A673 (cell line): ENCODE results near the gene DET1. TPM values are rescaled to one million over a fixed set of nuclear protein-coding genes. Genes with fewer than 3 reads are reported as not detected.

ENCODE experiments used
- BruUV-seq: library from RNA; stranded (reverse); fragments of 400-500 nt; replicated peaks from 2 replicates; lab custom pipeline; 2021; lab: Mats Ljungman, UMichigan
- CTCF ChIA-PET: fragments of 300-600 bp; sonication (Branson Sonifier 250); formaldehyde crosslinking; loops from one replicate; lab custom pipeline; 2022; ENCODE audit warnings: antibody characterized with exemption; lab: Charles Lee
- POLR2A ChIA-PET: fragments of 300-600 bp; sonication (Branson Sonifier 250); formaldehyde crosslinking; loops from one replicate; lab custom pipeline; 2022; ENCODE audit warnings: antibody characterized with exemption; ENCODE audit not compliant: low non-redundant PET; lab: Charles Lee
- DNase-seq: peaks from one replicate; pipeline ENCODE4 v3.0.0-alpha.2; 2015; ENCODE audit warnings: low spot score
- H3K27ac ChIP-seq: fragments of 200-600 bp; sonication (generic); 2 replicates; pipeline ENCODE4 v1.5.1; 2016; ENCODE audit warnings: mixed run types, low read depth, mild to moderate bottlenecking, mixed read lengths, antibody characterized with exemption, low read length; ENCODE audit not compliant: poor library complexity, severe bottlenecking
- H3K27me3 ChIP-seq: fragments of 200-600 bp; sonication (generic); replicated peaks from 2 replicates; pipeline ENCODE4 v1.6.1; 2017; ENCODE audit warnings: mixed run types, low read depth, mild to moderate bottlenecking, mixed read lengths, antibody characterized with exemption, low read length; ENCODE audit not compliant: insufficient read depth, poor library complexity
- H3K36me3 ChIP-seq: fragments of 200-600 bp; sonication (generic); 2 replicates; pipeline ENCODE4 v1.6.1; 2016; ENCODE audit warnings: mixed run types, mild to moderate bottlenecking, mixed read lengths, antibody characterized with exemption, low read length; ENCODE audit not compliant: insufficient read depth, poor library complexity, severe bottlenecking
- H3K4me1 ChIP-seq: fragments of 200-600 bp; sonication (generic); 2 replicates; pipeline ENCODE4 v1.6.1; 2017; ENCODE audit warnings: mixed run types, mild to moderate bottlenecking, mixed read lengths, antibody characterized with exemption, low read length; ENCODE audit not compliant: insufficient read depth, poor library complexity, severe bottlenecking
- H3K4me3 ChIP-seq: fragments of 200-600 bp; sonication (generic); 2 replicates; pipeline ENCODE4 v1.5.1; 2016; ENCODE audit warnings: low read depth, mixed run types, mild to moderate bottlenecking, mixed read lengths, low read length; ENCODE audit not compliant: poor library complexity, severe bottlenecking
- H3K9me3 ChIP-seq: fragments of 200-600 bp; sonication (generic); 2 replicates; pipeline ENCODE4 v1.6.1; 2016; ENCODE audit warnings: mixed run types, low read depth, mild to moderate bottlenecking, mixed read lengths, antibody characterized with exemption, low read length; ENCODE audit not compliant: poor library complexity, severe bottlenecking
- EZH2 ChIP-seq: fragments of 200-600 bp; sonication (generic); IDR thresholded peaks from 2 replicates; pipeline ENCODE4 v1.6.1; 2017; ENCODE audit warnings: borderline replicate concordance, low read depth, mild to moderate bottlenecking, mixed read lengths, antibody characterized with exemption, low read length; ENCODE audit not compliant: poor library complexity, severe bottlenecking
- intact Hi-C: fragments of 100-400 bp; cut with micrococcal nuclease; formaldehyde crosslinking; loops from one replicate; pipeline ENCODE4 v1.10.0; 2022; ENCODE audit not compliant: unreplicated experiment
- total RNA-seq: library from RNA; stranded (reverse); gene quantifications from 2 replicates; pipeline ENCODE4 v1.2.3, GENCODE V29; 2021
- TF ChIP-seq, protein P1 (sequence below): fragments of 300-800, 200-600 bp; sonication (generic); conservative IDR thresholded peaks from 2 replicates; pipeline ENCODE4 v1.5.1; 2017; ENCODE audit warnings: low read depth, mild to moderate bottlenecking, antibody characterized with exemption, low read length, moderate library complexity, mixed read lengths

DET1 gene
- total RNA-seq, 1 experiment from 2014 or later = 7.7 TPM

DNA sequence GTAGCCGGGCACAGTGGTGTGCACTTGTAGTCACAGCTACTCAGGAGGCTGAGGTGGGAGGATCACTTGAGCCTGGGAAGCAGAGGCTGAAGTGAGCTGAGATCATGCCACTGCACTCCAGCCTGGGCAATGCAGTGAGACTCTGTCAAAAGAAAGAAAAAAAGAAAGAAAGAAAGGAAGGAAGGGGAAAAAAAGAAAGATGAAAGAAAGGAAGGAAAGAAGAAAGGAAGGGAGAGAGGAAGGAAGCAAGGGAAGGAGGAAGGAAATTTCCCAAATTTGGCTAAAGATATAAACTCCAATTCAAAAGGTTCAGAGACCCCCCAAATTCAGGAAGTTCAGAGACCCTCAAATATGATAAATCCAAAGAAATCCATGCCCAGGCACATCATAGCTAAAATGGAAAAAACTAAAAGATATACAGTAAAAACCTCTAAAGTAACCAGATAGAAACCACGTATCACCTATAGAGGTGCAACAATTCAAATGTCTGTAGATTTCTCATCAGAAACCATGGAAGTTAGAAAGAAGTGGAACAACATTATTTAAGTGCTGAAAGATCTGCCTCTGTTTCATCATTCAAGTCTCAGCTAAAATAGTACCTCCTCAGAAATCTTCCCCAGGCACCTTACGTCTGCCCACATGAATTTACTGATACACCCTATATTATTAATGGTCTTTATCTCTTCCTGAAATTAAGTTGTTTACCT is 10.7 kb downstream of the DET1 start:
- intact Hi-C loops = no loop called here
- ChIA-PET POLR2A (no interaction called here), CTCF (no interaction called here)
- no peak overlapping the region for H3K4me3 ChIP-seq
- H3K36me3 ChIP-seq = peaks cover 3% of the 10 kb centered on the region
- BruUV-seq = no TSS peak
- TF ChIP-seq, protein P1, sequence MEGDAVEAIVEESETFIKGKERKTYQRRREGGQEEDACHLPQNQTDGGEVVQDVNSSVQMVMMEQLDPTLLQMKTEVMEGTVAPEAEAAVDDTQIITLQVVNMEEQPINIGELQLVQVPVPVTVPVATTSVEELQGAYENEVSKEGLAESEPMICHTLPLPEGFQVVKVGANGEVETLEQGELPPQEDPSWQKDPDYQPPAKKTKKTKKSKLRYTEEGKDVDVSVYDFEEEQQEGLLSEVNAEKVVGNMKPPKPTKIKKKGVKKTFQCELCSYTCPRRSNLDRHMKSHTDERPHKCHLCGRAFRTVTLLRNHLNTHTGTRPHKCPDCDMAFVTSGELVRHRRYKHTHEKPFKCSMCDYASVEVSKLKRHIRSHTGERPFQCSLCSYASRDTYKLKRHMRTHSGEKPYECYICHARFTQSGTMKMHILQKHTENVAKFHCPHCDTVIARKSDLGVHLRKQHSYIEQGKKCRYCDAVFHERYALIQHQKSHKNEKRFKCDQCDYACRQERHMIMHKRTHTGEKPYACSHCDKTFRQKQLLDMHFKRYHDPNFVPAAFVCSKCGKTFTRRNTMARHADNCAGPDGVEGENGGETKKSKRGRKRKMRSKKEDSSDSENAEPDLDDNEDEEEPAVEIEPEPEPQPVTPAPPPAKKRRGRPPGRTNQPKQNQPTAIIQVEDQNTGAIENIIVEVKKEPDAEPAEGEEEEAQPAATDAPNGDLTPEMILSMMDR = no peak
- no peak for TF ChIP-seq EZH2
- H3K27ac ChIP-seq = no peak overlapping the region
- no peak for DNase-seq
- H3K9me3 ChIP-seq = no peaks in the 10 kb centered on the region
- no peaks in the 10 kb centered on the region for H3K27me3 ChIP-seq
- no peaks in the 10 kb centered on the region for H3K4me1 ChIP-seq

DNA sequence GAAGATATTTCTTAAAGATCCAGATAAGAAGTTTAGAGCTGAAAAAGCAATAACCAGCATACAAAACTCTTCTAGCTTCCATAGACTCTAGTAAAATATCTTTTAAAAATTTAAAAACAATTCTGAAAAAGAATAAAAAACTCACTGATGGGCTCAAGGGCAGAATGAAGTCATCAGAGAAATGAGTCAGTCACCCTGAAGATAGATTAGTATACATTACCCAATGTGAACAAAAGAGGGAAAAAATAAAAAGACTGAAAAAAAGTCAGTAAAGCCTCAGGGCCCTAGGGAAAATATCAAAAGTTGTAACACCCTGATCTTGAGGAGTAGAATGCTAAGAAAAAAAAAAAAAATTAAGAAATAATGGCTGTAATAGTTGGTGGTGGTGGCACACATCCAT is 11.4 kb downstream of the DET1 start:
- H3K4me1 ChIP-seq = no peaks in the 10 kb centered on the region
- H3K36me3 ChIP-seq = peaks cover 9% of the 10 kb centered on the region
- no peaks in the 10 kb centered on the region for H3K27me3 ChIP-seq
- BruUV-seq = no TSS peak
- ChIA-PET CTCF (no interaction called here), POLR2A (no interaction called here)
- TF ChIP-seq, protein P1 = no peak
- DNase-seq = no peak
- no peak overlapping the region for H3K27ac ChIP-seq
- no peaks in the 10 kb centered on the region for H3K9me3 ChIP-seq
- H3K4me3 ChIP-seq = no peak overlapping the region
- intact Hi-C loops = no loop called here

DNA sequence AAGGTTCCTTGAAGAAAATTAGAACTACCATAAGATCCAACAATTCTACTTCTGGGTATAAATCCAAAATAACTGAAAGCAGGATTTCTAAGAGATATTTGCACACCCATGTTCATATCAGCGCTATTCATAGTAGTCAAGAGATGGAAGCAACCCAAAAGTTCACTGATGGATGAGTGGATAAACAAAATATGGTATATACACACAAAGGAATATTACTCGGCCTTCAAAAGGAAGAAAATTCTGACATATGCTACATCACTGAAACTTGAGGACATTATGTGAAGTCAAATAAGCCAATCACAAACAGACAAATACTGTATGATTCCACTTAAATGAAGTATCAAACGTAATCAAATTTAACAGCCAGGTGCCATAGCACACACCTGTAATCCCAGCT is 13.1 kb downstream of the DET1 start:
- H3K9me3 ChIP-seq = no peaks in the 10 kb centered on the region
- no peak overlapping the region for H3K27ac ChIP-seq
- CTCF ChIA-PET = no interaction called here
- no peaks in the 10 kb centered on the region for H3K4me1 ChIP-seq
- TF ChIP-seq, protein P1 = no peak
- TF ChIP-seq EZH2 = no peak
- H3K27me3 ChIP-seq = no peaks in the 10 kb centered on the region
- POLR2A ChIA-PET = no interaction called here
- intact Hi-C loops = no loop called here
- no peak for DNase-seq
- H3K4me3 ChIP-seq = no peak overlapping the region
- BruUV-seq = no TSS peak
- peaks cover 14% of the 10 kb centered on the region for H3K36me3 ChIP-seq
